Measurements from ENCODE around the gene HSPA1A. TPM values are rescaled to one million over a fixed set of nuclear protein-coding genes. Genes with fewer than 3 reads are reported as not detected.
A peak's percentile ranks its signal among the peaks of the same experiment; 100 is the strongest.

The HSPA1A gene
- total RNA-seq, 1 experiment from 2014 or later = 169 TPM

- peak within 1 kb of the TSS; percentile 55 to 72 for H3K4me3 ChIP-seq (ENCODE audit: low read depth in 2 of 2, low read length in 2 of 2)
- peak; percentile 92 for ATAC-seq
- H3K9me3 ChIP-seq (ENCODE audit: control insufficient read depth, insufficient read depth, low read depth, low read length) = no peaks in the 10 kb centered on the region
- no TSS peak for BruUV-seq (replicated peaks)
- peaks cover 31% of the 10 kb centered on the region for H3K4me1 ChIP-seq (ENCODE audit: control insufficient read depth, insufficient read depth, low read length)
- intact Hi-C loops (cut with micrococcal nuclease; ENCODE audit: unreplicated experiment) = loop anchor here (10.0 kb wide), 1 partner anchor 53 kb away; the partner anchor contains the start of gene VWA7
- in situ Hi-C loops (cut with HindIII; ENCODE audit: low pct_unique_long_range_greater_than_20kb, low sequenced_read_pairs) = no loop called here
- POLR2A ChIA-PET = interaction anchor here (0.6 to 1.2 kb wide), 9 partner anchors 12 to 1082 kb away, joined by 3 to 8 read pairs (median 3); partner anchors contain the start of genes C6orf47, HSPA1A, HSPA1L and LSM2
- H3K27me3 ChIP-seq (ENCODE audit: control insufficient read depth, insufficient read depth, low read length) = no peaks in the 10 kb centered on the region
- CTCF ChIA-PET = interaction anchor here (0.6 kb wide), 1 partner anchor 60 kb away, joined by 3 read pairs; no protein-coding TSS in a partner anchor
- H3K36me3 ChIP-seq (ENCODE audit: control insufficient read depth, insufficient read depth, low read length) = no peaks in the 10 kb centered on the region; the same call in 1 of the 2 replicates
- H3K27ac ChIP-seq (ENCODE audit: low read length) = peak within 1 kb of the TSS; percentile 100
- 0 out of 2 replicates have a peak, but pooled peaks have one; percentile 37 for TF ChIP-seq TCF7L2 (IDR thresholded peaks at IDR 0.05; ENCODE audit: low read depth, low read length)
- peak; percentile 83 for TF ChIP-seq SIN3A (IDR thresholded peaks at IDR 0.05; ENCODE audit: borderline replicate concordance, insufficient read depth, low read depth, low read length)
- TF ChIP-seq REST (IDR thresholded peaks at IDR 0.05; ENCODE audit: insufficient read depth in 1 of 2, low read depth in 2 of 2, low read length in 1 of 2) = no peak
- TF ChIP-seq POLR2AphosphoS5 (IDR thresholded peaks at IDR 0.05; ENCODE audit: low read depth, low read length) = peak; percentile 100
- DNase-seq (ENCODE audit: low read depth, low spot score) = peak; percentile 98
These were observed 12.1 kb downstream of the HSPA1A start, which contains the start of gene HSPA1B for GRCh38 chr6:31827286-31828079. TSS of gene HSPA1B (plus strand) at chr6:31827738. CDS start at chr6:31827951, 213 bp downstream.

- TF ChIP-seq TCF7L2 (IDR thresholded peaks at IDR 0.05; ENCODE audit: low read depth, low read length) = no peak
- no peak for TF ChIP-seq SIN3A (IDR thresholded peaks at IDR 0.05; ENCODE audit: borderline replicate concordance, insufficient read depth, low read depth, low read length)
- no peak for TF ChIP-seq REST (IDR thresholded peaks at IDR 0.05; ENCODE audit: insufficient read depth in 1 of 2, low read depth in 2 of 2, low read length in 1 of 2)
- TF ChIP-seq CTCF (IDR thresholded peaks at IDR 0.05) = no peak
- TF ChIP-seq POLR2AphosphoS5 (IDR thresholded peaks at IDR 0.05; ENCODE audit: low read depth, low read length) = no peak
- ATAC-seq (no peak), DNase-seq (ENCODE audit: low read depth, low spot score) (no peak)
- peaks cover 22% of the 10 kb centered on the region for H3K4me1 ChIP-seq (ENCODE audit: control insufficient read depth, insufficient read depth, low read length)
- intact Hi-C loops (cut with micrococcal nuclease; ENCODE audit: unreplicated experiment) = loop anchor here (5.0 to 10.0 kb wide), 3 partner anchors 55 to 147 kb away; partner anchors contain the start of genes CLIC1, LY6G5C and VWA7
- BruUV-seq (replicated peaks) = no TSS peak
- H3K9me3 ChIP-seq (ENCODE audit: control insufficient read depth, insufficient read depth, low read depth, low read length) = no peaks in the 10 kb centered on the region
- H3K27ac ChIP-seq (ENCODE audit: low read length) = peak overlapping the region; percentile 62
- ChIA-PET CTCF (interaction anchor here (0.7 kb wide), 2 partner anchors 14 to 18 kb away, joined by 10 to 13 read pairs; no protein-coding TSS in a partner anchor), POLR2A (interaction anchor here (0.6 to 0.7 kb wide), 3 partner anchors 69 to 91 kb away, joined by 3 to 9 read pairs (median 7); no protein-coding TSS in a partner anchor)
- no peaks in the 10 kb centered on the region for H3K36me3 ChIP-seq (ENCODE audit: control insufficient read depth, insufficient read depth, low read length)
- H3K27me3 ChIP-seq (ENCODE audit: control insufficient read depth, insufficient read depth, low read length) = no peaks in the 10 kb centered on the region
- in situ Hi-C loops (cut with HindIII; ENCODE audit: low pct_unique_long_range_greater_than_20kb, low sequenced_read_pairs) = no loop called here
- H3K4me3 ChIP-seq (ENCODE audit: low read depth in 2 of 2, low read length in 2 of 2) = peak overlapping the region; percentile 92 to 93
These were observed 14.4 kb downstream of the HSPA1A start for GRCh38 chr6:31829633-31830283.
